OCI-LY3 (cell line): ENCODE results near the gene OR2A5.
A peak's percentile ranks its signal among the peaks of the same experiment; 100 is the strongest.

Experiments
- H2AFZ ChIP-seq: fragments of 200-600, 300-600 bp; shearing (Covaris generic); 2 replicates; pipeline ENCODE4 v1.6.0; 2014; ENCODE audit warnings: antibody characterized with exemption, low read depth, low read length
- H3K27ac ChIP-seq: fragments of 200-600, 300-600 bp; sonication (generic); 2 replicates; pipeline ENCODE4 v1.5.1; 2014; ENCODE audit warnings: mild to moderate bottlenecking, low read length, moderate library complexity, mixed read lengths
- H3K27me3 ChIP-seq: fragments of 200-600, 300-600 bp; sonication (generic); 2 replicates; pipeline ENCODE4 v1.6.1; 2014; ENCODE audit warnings: low read depth, low read length, mixed read lengths
- H3K36me3 ChIP-seq: fragments of 200-600, 300-600 bp; sonication (generic); replicated peaks from 2 replicates; pipeline ENCODE3; 2014; ENCODE audit warnings: low read depth, low read length, mixed read lengths
- H3K4me1 ChIP-seq: fragments of 300-600, 200-600 bp; sonication (generic); 2 replicates; pipeline ENCODE4 v1.6.1; 2014; ENCODE audit warnings: low read length, mixed read lengths
- H3K4me2 ChIP-seq: fragments of 200-600, 300-600 bp; sonication (generic); 2 replicates; pipeline ENCODE4 v1.6.1; 2014; ENCODE audit warnings: low read length, mixed read lengths
- H3K4me3 ChIP-seq: fragments of 300-600, 200-600 bp; sonication (generic); 2 replicates; pipeline ENCODE4 v1.5.1; 2014; ENCODE audit warnings: antibody characterized with exemption, mild to moderate bottlenecking, low read length, moderate library complexity
- H3K79me2 ChIP-seq: fragments of 300-600, 200-600 bp; shearing (Covaris generic); 2 replicates; pipeline ENCODE4 v1.6.1; 2014; ENCODE audit warnings: mild to moderate bottlenecking, low read length, mixed read lengths
- H3K9ac ChIP-seq: fragments of 300-600, 200-600 bp; shearing (Covaris generic); 2 replicates; pipeline ENCODE4 v1.6.0; 2014; ENCODE audit warnings: mild to moderate bottlenecking, low read length, moderate library complexity
- H3K9me3 ChIP-seq: fragments of 200-600, 300-600 bp; shearing (Covaris generic); 2 replicates; pipeline ENCODE4 v1.6.1; 2014; ENCODE audit warnings: low read length, mixed read lengths; ENCODE audit not compliant: insufficient read depth
- H4K20me1 ChIP-seq: fragments of 200-600, 300-600 bp; sonication (generic); 2 replicates; pipeline ENCODE4 v1.6.1; 2016; ENCODE audit warnings: low read length, mixed read lengths; ENCODE audit not compliant: insufficient read depth
- CTCF ChIP-seq: fragments of 200-600, 300-600 bp; sonication (generic); IDR thresholded peaks from 2 replicates; pipeline ENCODE4 v1.5.1; 2014; ENCODE audit warnings: antibody characterized with exemption, low read length, low read depth
- EZH2phosphoT487 ChIP-seq: fragments of 200-600 bp; shearing (Covaris generic); IDR thresholded peaks from 2 replicates; pipeline ENCODE4 v1.6.1; 2018; ENCODE audit warnings: antibody characterized with exemption, mixed run types, low read depth

The OR2A5 gene

GRCh38 chr7:144011458-144012230, 37.1 kb upstream of the OR2A5 start:
- no peak overlapping the region for H2AFZ ChIP-seq
- H3K9ac ChIP-seq: no peak overlapping the region
- H4K20me1 ChIP-seq: no peaks in the 10 kb centered on the region
- no peaks in the 10 kb centered on the region for H3K4me1 ChIP-seq
- TF ChIP-seq CTCF (peak; percentile 44), EZH2phosphoT487 (no peak)
- no peaks in the 10 kb centered on the region for H3K9me3 ChIP-seq
- no peak overlapping the region for H3K27ac ChIP-seq
- H3K79me2 ChIP-seq: no peaks in the 10 kb centered on the region
- H3K4me2 ChIP-seq: no peak overlapping the region
- H3K36me3 ChIP-seq: no peaks in the 10 kb centered on the region
- no peak overlapping the region for H3K4me3 ChIP-seq
- H3K27me3 ChIP-seq: no peaks in the 10 kb centered on the region

- Histone ChIP-seq H3K4me3 (no peak overlapping the region), H3K36me3 (no peaks in the 10 kb centered on the region), H3K27me3 (0 out of 2 replicates have a peak, but pooled peaks cover 5% of the 10 kb centered on the region), H3K4me1 (no peaks in the 10 kb centered on the region), H3K4me2 (no peak overlapping the region), H2AFZ (no peak overlapping the region), H3K79me2 (no peaks in the 10 kb centered on the region), H3K9ac (no peak overlapping the region), H3K9me3 (no peaks in the 10 kb centered on the region), H4K20me1 (no peaks in the 10 kb centered on the region), H3K27ac (no peak overlapping the region)
- TF ChIP-seq CTCF: no peak
- no peak for TF ChIP-seq EZH2phosphoT487
These were observed 30.7 kb upstream of the OR2A5 start for GRCh38 chr7:144018065-144018464.

GRCh38 chr7:144019457-144019856, 29.3 kb upstream of the OR2A5 start:
- Histone ChIP-seq H4K20me1 (no peaks in the 10 kb centered on the region), H3K9me3 (no peaks in the 10 kb centered on the region), H3K36me3 (no peaks in the 10 kb centered on the region), H3K79me2 (no peaks in the 10 kb centered on the region), H3K4me1 (peaks cover 8% of the 10 kb centered on the region), H2AFZ (no peak overlapping the region), H3K27me3 (0 out of 2 replicates have a peak, but pooled peaks cover 5% of the 10 kb centered on the region), H3K27ac (no peak overlapping the region), H3K4me2 (no peak overlapping the region), H3K4me3 (no peak overlapping the region), H3K9ac (no peak overlapping the region)
- TF ChIP-seq EZH2phosphoT487: no peak
- TF ChIP-seq CTCF: no peak

GRCh38 chr7:144020340-144020739, 28.4 kb upstream of the OR2A5 start:
- no peak overlapping the region for H3K27ac ChIP-seq
- no peaks in the 10 kb centered on the region for H4K20me1 ChIP-seq
- peaks cover 8% of the 10 kb centered on the region for H3K4me1 ChIP-seq
- no peak overlapping the region for H2AFZ ChIP-seq
- H3K36me3 ChIP-seq: no peaks in the 10 kb centered on the region
- H3K4me3 ChIP-seq: no peak overlapping the region
- 0 out of 2 replicates have a peak, but pooled peaks cover 5% of the 10 kb centered on the region for H3K27me3 ChIP-seq
- H3K9me3 ChIP-seq: no peaks in the 10 kb centered on the region
- no peak overlapping the region for H3K4me2 ChIP-seq
- H3K79me2 ChIP-seq: no peaks in the 10 kb centered on the region
- no peak for TF ChIP-seq CTCF
- no peak for TF ChIP-seq EZH2phosphoT487
- H3K9ac ChIP-seq: no peak overlapping the region
